Amniotic epithelial cell (primary cell): Measurements from ENCODE around the gene MEOX2.

ENCODE experiments used
- DNase-seq: peaks from one replicate; pipeline ENCODE4 v3.0.0-alpha.2; 2010; ENCODE audit warnings: low read depth

The MEOX2 gene

GRCh38 chr7:15686295-15686956 lies at the start of gene MEOX2:
Gene MEOX2, minus strand, starts transcription at chr7:15686683. Its CDS starts 281 bp downstream, at chr7:15686402.
- DNase-seq = peak; percentile 15

GRCh38 chr7:15729746-15730145 lies 43.3 kb upstream of the MEOX2 start:
- no peak for DNase-seq

GRCh38 chr7:15725051-15725450 lies 38.6 kb upstream of the MEOX2 start:
- DNase-seq = no peak

GRCh38 chr7:15723841-15724240 lies 37.4 kb upstream of the MEOX2 start:
- no peak for DNase-seq

GRCh38 chr7:15720849-15721471 lies 34.5 kb upstream of the MEOX2 start:
- DNase-seq = peak; percentile 51

- DNase-seq = no peak
Observed at GRCh38 chr7:15719311-15719710, 32.8 kb upstream of the MEOX2 start.

- DNase-seq = no peak
Observed at GRCh38 chr7:15715435-15715834, 29.0 kb upstream of the MEOX2 start.

GRCh38 chr7:15709978-15710377 lies 23.5 kb upstream of the MEOX2 start:
- DNase-seq = no peak

GRCh38 chr7:15707570-15707969 lies 21.1 kb upstream of the MEOX2 start:
- DNase-seq = no peak

GRCh38 chr7:15703732-15704131 lies 17.2 kb upstream of the MEOX2 start:
- DNase-seq = no peak

- no peak for DNase-seq
Observed at GRCh38 chr7:15692501-15693020, 6.1 kb upstream of the MEOX2 start.

- DNase-seq = no peak
Observed at GRCh38 chr7:15688911-15689310, 2.4 kb upstream of the MEOX2 start.

GRCh38 chr7:15688279-15688626 lies 1.8 kb upstream of the MEOX2 start:
- DNase-seq = no peak

GRCh38 chr7:15687546-15688278 lies 1.2 kb upstream of the MEOX2 start:
- no peak for DNase-seq

- DNase-seq = no peak
Observed at GRCh38 chr7:15686957-15687545, 568 bp upstream of the MEOX2 start.

- peak; percentile 58 for DNase-seq
Observed at GRCh38 chr7:15685358-15686294, 857 bp downstream of the MEOX2 start.

GRCh38 chr7:15684871-15685270 lies 1.6 kb downstream of the MEOX2 start:
- no peak for DNase-seq

- no peak for DNase-seq
Observed at GRCh38 chr7:15684111-15684800, 2.2 kb downstream of the MEOX2 start.

GRCh38 chr7:15682751-15683245 lies 3.7 kb downstream of the MEOX2 start:
- DNase-seq = no peak

- no peak for DNase-seq
Observed at GRCh38 chr7:15682111-15682510, 4.4 kb downstream of the MEOX2 start.

- no peak for DNase-seq
Observed at GRCh38 chr7:15681631-15682030, 4.9 kb downstream of the MEOX2 start.
